ENCODE data around the gene LCLAT1.

DNA sequence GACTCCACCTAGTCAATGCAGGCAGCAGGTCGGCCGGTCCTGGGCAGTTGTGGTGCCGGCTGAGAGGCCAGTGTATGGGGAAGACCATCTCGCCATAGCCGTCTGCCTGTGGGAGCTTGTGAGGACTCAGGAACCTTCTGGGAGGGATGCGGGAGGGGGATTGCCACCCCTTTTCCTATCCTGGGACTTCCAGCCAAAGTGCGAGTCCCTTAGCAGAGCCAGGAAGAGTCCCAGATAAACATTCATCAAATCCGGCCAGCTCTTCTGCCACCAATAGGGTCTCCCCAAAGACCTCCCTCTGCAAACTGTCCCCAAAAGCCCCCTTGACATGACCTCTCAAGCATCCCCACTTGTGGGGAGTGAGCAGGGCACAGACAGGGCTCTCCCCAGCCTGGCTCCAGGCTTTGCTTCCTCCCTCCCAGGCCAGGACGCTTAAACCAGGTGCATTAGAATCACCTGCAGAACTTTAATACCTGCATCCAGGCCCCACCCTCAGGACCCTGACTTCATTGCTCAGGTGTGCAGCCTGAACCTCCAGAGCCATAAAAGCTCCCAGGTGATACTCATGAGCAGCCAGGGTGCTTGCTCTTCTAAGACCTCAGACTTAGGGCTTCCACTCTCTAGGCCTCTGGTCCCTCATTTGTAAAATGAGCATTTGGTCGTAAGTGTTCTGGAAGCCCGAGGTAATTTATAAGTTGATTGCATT lies 200.9 kb downstream of the LCLAT1 start:
- TF ChIP-seq, protein P1, sequence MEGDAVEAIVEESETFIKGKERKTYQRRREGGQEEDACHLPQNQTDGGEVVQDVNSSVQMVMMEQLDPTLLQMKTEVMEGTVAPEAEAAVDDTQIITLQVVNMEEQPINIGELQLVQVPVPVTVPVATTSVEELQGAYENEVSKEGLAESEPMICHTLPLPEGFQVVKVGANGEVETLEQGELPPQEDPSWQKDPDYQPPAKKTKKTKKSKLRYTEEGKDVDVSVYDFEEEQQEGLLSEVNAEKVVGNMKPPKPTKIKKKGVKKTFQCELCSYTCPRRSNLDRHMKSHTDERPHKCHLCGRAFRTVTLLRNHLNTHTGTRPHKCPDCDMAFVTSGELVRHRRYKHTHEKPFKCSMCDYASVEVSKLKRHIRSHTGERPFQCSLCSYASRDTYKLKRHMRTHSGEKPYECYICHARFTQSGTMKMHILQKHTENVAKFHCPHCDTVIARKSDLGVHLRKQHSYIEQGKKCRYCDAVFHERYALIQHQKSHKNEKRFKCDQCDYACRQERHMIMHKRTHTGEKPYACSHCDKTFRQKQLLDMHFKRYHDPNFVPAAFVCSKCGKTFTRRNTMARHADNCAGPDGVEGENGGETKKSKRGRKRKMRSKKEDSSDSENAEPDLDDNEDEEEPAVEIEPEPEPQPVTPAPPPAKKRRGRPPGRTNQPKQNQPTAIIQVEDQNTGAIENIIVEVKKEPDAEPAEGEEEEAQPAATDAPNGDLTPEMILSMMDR (IDR thresholded peaks at IDR 0.05; ENCODE audit: low read depth, low read length, missing input control): no peak
- TF ChIP-seq FOXA2 (IDR thresholded peaks at IDR 0.05) (no peak), YY1 (IDR thresholded peaks at IDR 0.05) (no peak), JUND (IDR thresholded peaks at IDR 0.05) (no peak), RAD21 (IDR thresholded peaks at IDR 0.05) (no peak), EGR1 (IDR thresholded peaks at IDR 0.05; ENCODE audit: low read depth in 2 of 2) (no peak), RXRA (IDR thresholded peaks at IDR 0.05) (no peak)
- TF ChIP-seq, protein P2, sequence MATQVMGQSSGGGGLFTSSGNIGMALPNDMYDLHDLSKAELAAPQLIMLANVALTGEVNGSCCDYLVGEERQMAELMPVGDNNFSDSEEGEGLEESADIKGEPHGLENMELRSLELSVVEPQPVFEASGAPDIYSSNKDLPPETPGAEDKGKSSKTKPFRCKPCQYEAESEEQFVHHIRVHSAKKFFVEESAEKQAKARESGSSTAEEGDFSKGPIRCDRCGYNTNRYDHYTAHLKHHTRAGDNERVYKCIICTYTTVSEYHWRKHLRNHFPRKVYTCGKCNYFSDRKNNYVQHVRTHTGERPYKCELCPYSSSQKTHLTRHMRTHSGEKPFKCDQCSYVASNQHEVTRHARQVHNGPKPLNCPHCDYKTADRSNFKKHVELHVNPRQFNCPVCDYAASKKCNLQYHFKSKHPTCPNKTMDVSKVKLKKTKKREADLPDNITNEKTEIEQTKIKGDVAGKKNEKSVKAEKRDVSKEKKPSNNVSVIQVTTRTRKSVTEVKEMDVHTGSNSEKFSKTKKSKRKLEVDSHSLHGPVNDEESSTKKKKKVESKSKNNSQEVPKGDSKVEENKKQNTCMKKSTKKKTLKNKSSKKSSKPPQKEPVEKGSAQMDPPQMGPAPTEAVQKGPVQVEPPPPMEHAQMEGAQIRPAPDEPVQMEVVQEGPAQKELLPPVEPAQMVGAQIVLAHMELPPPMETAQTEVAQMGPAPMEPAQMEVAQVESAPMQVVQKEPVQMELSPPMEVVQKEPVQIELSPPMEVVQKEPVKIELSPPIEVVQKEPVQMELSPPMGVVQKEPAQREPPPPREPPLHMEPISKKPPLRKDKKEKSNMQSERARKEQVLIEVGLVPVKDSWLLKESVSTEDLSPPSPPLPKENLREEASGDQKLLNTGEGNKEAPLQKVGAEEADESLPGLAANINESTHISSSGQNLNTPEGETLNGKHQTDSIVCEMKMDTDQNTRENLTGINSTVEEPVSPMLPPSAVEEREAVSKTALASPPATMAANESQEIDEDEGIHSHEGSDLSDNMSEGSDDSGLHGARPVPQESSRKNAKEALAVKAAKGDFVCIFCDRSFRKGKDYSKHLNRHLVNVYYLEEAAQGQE (IDR thresholded peaks at IDR 0.05): no peak
- TF ChIP-seq, protein P3, sequence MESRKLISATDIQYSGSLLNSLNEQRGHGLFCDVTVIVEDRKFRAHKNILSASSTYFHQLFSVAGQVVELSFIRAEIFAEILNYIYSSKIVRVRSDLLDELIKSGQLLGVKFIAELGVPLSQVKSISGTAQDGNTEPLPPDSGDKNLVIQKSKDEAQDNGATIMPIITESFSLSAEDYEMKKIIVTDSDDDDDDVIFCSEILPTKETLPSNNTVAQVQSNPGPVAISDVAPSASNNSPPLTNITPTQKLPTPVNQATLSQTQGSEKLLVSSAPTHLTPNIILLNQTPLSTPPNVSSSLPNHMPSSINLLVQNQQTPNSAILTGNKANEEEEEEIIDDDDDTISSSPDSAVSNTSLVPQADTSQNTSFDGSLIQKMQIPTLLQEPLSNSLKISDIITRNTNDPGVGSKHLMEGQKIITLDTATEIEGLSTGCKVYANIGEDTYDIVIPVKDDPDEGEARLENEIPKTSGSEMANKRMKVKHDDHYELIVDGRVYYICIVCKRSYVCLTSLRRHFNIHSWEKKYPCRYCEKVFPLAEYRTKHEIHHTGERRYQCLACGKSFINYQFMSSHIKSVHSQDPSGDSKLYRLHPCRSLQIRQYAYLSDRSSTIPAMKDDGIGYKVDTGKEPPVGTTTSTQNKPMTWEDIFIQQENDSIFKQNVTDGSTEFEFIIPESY (IDR thresholded peaks at IDR 0.05): no peak
- TF ChIP-seq, protein P4, sequence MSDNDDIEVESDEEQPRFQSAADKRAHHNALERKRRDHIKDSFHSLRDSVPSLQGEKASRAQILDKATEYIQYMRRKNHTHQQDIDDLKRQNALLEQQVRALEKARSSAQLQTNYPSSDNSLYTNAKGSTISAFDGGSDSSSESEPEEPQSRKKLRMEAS (IDR thresholded peaks at IDR 0.05): no peak
- TF ChIP-seq, protein P5, sequence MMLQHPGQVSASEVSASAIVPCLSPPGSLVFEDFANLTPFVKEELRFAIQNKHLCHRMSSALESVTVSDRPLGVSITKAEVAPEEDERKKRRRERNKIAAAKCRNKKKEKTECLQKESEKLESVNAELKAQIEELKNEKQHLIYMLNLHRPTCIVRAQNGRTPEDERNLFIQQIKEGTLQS (IDR thresholded peaks at IDR 0.05): no peak
